Natural killer cell (primary cell): Measurements from ENCODE around the gene ZNF80. TPM values are rescaled to one million over a fixed set of nuclear protein-coding genes. Genes with fewer than 3 reads are reported as not detected.

Experiments used
- ATAC-seq, 3 donors: fragments of 150-1000 bp in 2 of 3; fragments of 200-7000 bp in 1 of 3; cut with Tn5 transposase; 1 replicate in 1 of 3; 2 replicates in 2 of 3; pipeline ENCODE4 v1.10.0; 2021; ENCODE audit warnings: mild to moderate bottlenecking in 2 of 3, moderate library complexity in 2 of 3
- DNase-seq, 2 donors: peaks; one replicate each; pipeline versions ENCODE4 v3.0.0 to v3.0.0-alpha.2; 2013 to 2021; ENCODE audit warnings: mixed read lengths in 1 of 2
- H3K27ac ChIP-seq: one replicate; pipeline ENCODE4 v1.5.1; 2013; ENCODE audit warnings: mild to moderate bottlenecking, low read length
- H3K27me3 ChIP-seq: one replicate; pipeline ENCODE4 v1.6.1; 2013; ENCODE audit warnings: low read length; ENCODE audit not compliant: control insufficient read depth, insufficient read depth
- H3K36me3 ChIP-seq: one replicate; pipeline ENCODE4 v1.6.1; 2013; ENCODE audit warnings: low read length; ENCODE audit not compliant: control insufficient read depth, insufficient read depth
- H3K4me1 ChIP-seq: one replicate; pipeline ENCODE4 v1.6.1; 2013; ENCODE audit warnings: low read length; ENCODE audit not compliant: control insufficient read depth, insufficient read depth
- H3K4me3 ChIP-seq: one replicate; pipeline ENCODE4 v1.5.1; 2013; ENCODE audit warnings: low read length
- H3K9me3 ChIP-seq: one replicate; pipeline ENCODE4 v1.6.1; 2013; ENCODE audit warnings: low read length; ENCODE audit not compliant: control insufficient read depth, insufficient read depth
- H3K27ac Mint-ChIP-seq, 2 donors: one replicate each; pipeline ENCODE4 v1.8.0; 2022; ENCODE audit warnings: mild to moderate bottlenecking in 2 of 2, mixed read lengths in 2 of 2, moderate library complexity in 1 of 2
- H3K27me3 Mint-ChIP-seq, 2 donors: one replicate each; pipeline ENCODE4 v1.8.0; 2022; ENCODE audit warnings: low read depth in 2 of 2, mixed read lengths in 2 of 2
- H3K36me3 Mint-ChIP-seq: one replicate; pipeline ENCODE4 v1.8.0; 2022; ENCODE audit warnings: mixed read lengths
- H3K4me1 Mint-ChIP-seq, 2 donors: one replicate each; pipeline ENCODE4 v1.8.0; 2022; ENCODE audit warnings: mixed read lengths in 2 of 2
- H3K4me3 Mint-ChIP-seq: one replicate; pipeline ENCODE4 v1.8.0; 2022; ENCODE audit warnings: mild to moderate bottlenecking, moderate library complexity, mixed read lengths
- H3K9me3 Mint-ChIP-seq, 2 donors: one replicate each; pipeline ENCODE4 v1.8.0; 2022; ENCODE audit warnings: mixed read lengths in 2 of 2
- WGBS: methylation state at CpG from one replicate; pipeline ENCODE4 v1.1.7; 2013; ENCODE audit warnings: missing lambda C conversion rate; ENCODE audit not compliant: insufficient coverage; 5-methylcytosine and 5-hydroxymethylcytosine counted together
- intact Hi-C: fragments of 100-400 bp; cut with micrococcal nuclease; formaldehyde crosslinking; loops from one replicate; pipeline ENCODE4 v1.14.2; 2022
- total RNA-seq, 4 donors: library from RNA; stranded (reverse); fragments of 120-200 nt in 1 of 4; gene quantifications; one replicate each; pipeline versions ENCODE4 v1.2.3 to v1.2.4, GENCODE V29; 2013 to 2022
- TF ChIP-seq, protein P1 (sequence below): fragments of 200-600 bp; IDR thresholded peaks from one replicate; pipeline ENCODE4 v1.8.0; 2022; ENCODE audit warnings: antibody characterized with exemption

The ZNF80 gene
- total RNA-seq, 3 donors from 2014 or later (not counting 1 experiment from before 2014, with no cell fraction given), result 0.48 to 2.3 (median 2.1) TPM

- Mint-ChIP-seq H3K4me3 (no peak overlapping the region), H3K27me3 (no peaks in the 10 kb centered on the region), H3K4me1 (no peaks in the 10 kb centered on the region), H3K36me3 (no peaks in the 10 kb centered on the region), H3K27ac (no peak overlapping the region), H3K9me3 (no peaks in the 10 kb centered on the region)
- TF ChIP-seq, protein P1, sequence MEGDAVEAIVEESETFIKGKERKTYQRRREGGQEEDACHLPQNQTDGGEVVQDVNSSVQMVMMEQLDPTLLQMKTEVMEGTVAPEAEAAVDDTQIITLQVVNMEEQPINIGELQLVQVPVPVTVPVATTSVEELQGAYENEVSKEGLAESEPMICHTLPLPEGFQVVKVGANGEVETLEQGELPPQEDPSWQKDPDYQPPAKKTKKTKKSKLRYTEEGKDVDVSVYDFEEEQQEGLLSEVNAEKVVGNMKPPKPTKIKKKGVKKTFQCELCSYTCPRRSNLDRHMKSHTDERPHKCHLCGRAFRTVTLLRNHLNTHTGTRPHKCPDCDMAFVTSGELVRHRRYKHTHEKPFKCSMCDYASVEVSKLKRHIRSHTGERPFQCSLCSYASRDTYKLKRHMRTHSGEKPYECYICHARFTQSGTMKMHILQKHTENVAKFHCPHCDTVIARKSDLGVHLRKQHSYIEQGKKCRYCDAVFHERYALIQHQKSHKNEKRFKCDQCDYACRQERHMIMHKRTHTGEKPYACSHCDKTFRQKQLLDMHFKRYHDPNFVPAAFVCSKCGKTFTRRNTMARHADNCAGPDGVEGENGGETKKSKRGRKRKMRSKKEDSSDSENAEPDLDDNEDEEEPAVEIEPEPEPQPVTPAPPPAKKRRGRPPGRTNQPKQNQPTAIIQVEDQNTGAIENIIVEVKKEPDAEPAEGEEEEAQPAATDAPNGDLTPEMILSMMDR, result no peak
- 2% methylated on average over 4 of the region's 4 CpGs for WGBS
- Histone ChIP-seq H3K4me1 (peaks cover 57% of the 10 kb centered on the region), H3K4me3 (peak overlapping the region; percentile 46), H3K36me3 (no peaks in the 10 kb centered on the region), H3K9me3 (no peaks in the 10 kb centered on the region), H3K27ac (peak overlapping the region; percentile 97), H3K27me3 (no peaks in the 10 kb centered on the region)
- intact Hi-C loops, result loop anchor here (1.0 to 10.0 kb wide), 5 partner anchors 10 to 602 kb away; partner anchors contain the start of genes CCDC191 and QTRT2
- DNase-seq, result peak in 1 of 2 donors; percentile 44
- no peak for ATAC-seq
Measured at GRCh38 chr3:114213292-114213626, 24.1 kb downstream of the ZNF80 start.

GRCh38 chr3:114212646-114213045 is 24.7 kb downstream of the ZNF80 start:
- Mint-ChIP-seq H3K27ac (no peak overlapping the region), H3K36me3 (no peaks in the 10 kb centered on the region), H3K4me3 (no peak overlapping the region), H3K9me3 (no peaks in the 10 kb centered on the region), H3K27me3 (no peaks in the 10 kb centered on the region), H3K4me1 (no peaks in the 10 kb centered on the region)
- DNase-seq, result no peak
- Histone ChIP-seq H3K36me3 (no peaks in the 10 kb centered on the region), H3K9me3 (no peaks in the 10 kb centered on the region), H3K27ac (peak overlapping the region; percentile 97), H3K4me1 (peaks cover 51% of the 10 kb centered on the region), H3K27me3 (no peaks in the 10 kb centered on the region), H3K4me3 (no peak overlapping the region)
- no peak for ATAC-seq
- 99% methylated on average over 4 of the region's 4 CpGs for WGBS
- TF ChIP-seq, protein P1, result no peak
- intact Hi-C loops, result loop anchor here (1.0 to 10.0 kb wide), 5 partner anchors 11 to 602 kb away; partner anchors contain the start of genes CCDC191 and QTRT2

DNA sequence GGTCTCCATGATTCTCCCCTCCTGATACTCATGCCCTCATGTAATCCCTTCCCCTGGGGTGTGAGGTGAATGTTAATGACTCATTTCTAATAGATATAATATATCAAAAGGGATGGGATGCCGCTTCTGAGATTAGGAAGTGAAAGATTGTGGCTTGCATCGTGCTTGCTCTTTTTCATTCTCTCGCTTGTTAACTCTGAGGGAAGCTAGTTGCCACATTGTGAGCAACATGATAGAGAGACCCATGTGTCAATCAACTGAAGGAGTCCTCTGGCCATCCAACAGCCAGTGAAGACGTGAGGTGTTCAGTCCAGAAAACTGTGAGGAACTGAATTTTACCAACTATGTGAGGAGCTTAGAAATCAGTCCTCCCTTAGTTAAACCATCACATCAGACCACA is 29.6 kb downstream of the ZNF80 start:
- no peaks in the 10 kb centered on the region for H3K9me3 Mint-ChIP-seq
- no peaks in the 10 kb centered on the region for H3K27me3 Mint-ChIP-seq
- H3K27me3 ChIP-seq, result no peaks in the 10 kb centered on the region
- no peak overlapping the region for H3K4me3 Mint-ChIP-seq
- no peak overlapping the region for H3K4me3 ChIP-seq
- no peaks in the 10 kb centered on the region for H3K36me3 ChIP-seq
- ATAC-seq, result no peak
- 32% methylated on average over 4 of the region's 4 CpGs for WGBS
- TF ChIP-seq, protein P1, result no peak
- peaks cover 9% of the 10 kb centered on the region for H3K4me1 ChIP-seq
- H3K9me3 ChIP-seq, result no peaks in the 10 kb centered on the region
- no peak for DNase-seq
- H3K27ac ChIP-seq, result no peak overlapping the region
- H3K27ac Mint-ChIP-seq, result no peak overlapping the region
- H3K36me3 Mint-ChIP-seq, result no peaks in the 10 kb centered on the region
- no peaks in the 10 kb centered on the region for H3K4me1 Mint-ChIP-seq
- intact Hi-C loops, result no loop called here

DNA sequence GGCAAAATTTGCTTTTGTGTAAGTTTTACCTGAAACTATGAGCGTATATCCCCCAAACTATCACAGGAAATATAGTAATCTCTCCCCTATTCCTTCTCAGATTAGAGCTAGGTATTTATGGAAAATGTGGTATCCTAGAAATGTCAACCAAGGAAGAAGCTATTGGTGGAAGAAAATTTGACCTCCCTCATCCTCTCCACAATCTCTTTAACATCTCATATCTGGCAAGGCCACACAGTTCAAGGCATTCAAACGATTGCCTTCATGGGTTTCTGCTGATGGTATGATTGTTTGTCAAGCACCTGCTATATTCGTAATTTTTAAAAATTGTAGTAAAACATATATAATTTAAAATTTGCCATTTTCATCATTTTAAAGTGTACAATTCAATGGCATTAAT is 31.0 kb downstream of the ZNF80 start:
- ATAC-seq (no peak), DNase-seq (no peak)
- no peaks in the 10 kb centered on the region for H3K4me1 Mint-ChIP-seq
- TF ChIP-seq, protein P1, result no peak
- H3K4me1 ChIP-seq, result no peaks in the 10 kb centered on the region
- WGBS, result no CpG with 5 or more reads among the region's 3 CpGs
- no peaks in the 10 kb centered on the region for H3K36me3 Mint-ChIP-seq
- no peak overlapping the region for H3K4me3 ChIP-seq
- no peaks in the 10 kb centered on the region for H3K36me3 ChIP-seq
- no peaks in the 10 kb centered on the region for H3K9me3 Mint-ChIP-seq
- H3K9me3 ChIP-seq, result no peaks in the 10 kb centered on the region
- no peak overlapping the region for H3K27ac Mint-ChIP-seq
- H3K27ac ChIP-seq, result no peak overlapping the region
- H3K27me3 ChIP-seq, result no peaks in the 10 kb centered on the region
- no peaks in the 10 kb centered on the region for H3K27me3 Mint-ChIP-seq
- H3K4me3 Mint-ChIP-seq, result no peak overlapping the region
- intact Hi-C loops, result no loop called here
